NCI-H510A treated with DMSO at 0.1 percent for 48 hours (cell line): ENCODE results near the gene IL5.

Source experiments
- DNase-seq: peaks from one replicate; lab custom pipeline; 2025; lab: John Stamatoyannopoulos, UW

Gene IL5

DNA sequence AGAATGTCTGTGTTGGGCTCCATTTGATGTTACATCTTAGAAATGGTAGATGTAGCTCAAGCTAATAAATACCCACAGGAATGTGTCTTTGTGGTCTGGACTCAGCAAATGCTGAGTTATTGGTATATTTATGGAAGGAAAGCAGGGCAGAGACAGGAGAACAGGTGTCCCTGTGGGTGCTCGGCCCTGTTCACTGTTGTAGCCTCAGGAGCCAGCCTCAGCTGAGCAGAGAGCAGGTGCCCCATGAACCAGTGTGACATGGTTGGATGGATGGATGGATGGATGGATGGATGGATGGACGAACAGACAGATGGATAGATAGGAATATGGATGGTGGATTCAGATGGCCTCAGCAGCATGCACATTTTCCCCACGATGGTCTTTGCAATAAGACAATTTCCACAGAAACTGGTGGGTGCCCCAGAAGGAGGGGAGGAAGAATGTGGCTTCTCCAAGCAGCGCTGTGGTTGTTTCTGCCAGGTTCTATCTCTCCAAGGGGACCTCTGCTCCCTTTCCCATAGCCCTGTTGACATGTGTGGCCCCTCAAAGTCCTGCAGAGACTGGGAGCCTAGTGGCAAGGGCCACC lies 44.5 kb downstream of the IL5 start:
- no peak for DNase-seq

DNA sequence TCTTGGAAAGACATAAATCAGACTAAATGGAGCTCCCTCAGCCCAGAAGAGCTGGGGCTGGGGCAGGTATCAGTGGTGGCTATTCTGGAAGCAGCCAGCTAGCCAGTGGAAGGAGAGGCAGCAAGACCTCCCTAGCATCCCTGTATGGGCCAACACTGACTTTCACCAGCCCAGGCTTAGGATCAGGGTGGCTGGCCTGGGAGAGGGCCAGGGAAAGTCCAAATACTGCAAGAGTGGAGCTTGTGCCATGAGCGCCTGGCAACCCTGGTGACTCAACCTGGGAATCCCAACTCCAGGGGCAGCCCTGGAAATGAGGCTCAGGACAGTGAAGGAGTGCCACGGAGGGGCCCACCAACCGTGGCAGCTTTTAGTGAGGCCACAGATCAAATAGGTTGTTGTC lies 45.2 kb downstream of the IL5 start:
- DNase-seq = no peak

DNA sequence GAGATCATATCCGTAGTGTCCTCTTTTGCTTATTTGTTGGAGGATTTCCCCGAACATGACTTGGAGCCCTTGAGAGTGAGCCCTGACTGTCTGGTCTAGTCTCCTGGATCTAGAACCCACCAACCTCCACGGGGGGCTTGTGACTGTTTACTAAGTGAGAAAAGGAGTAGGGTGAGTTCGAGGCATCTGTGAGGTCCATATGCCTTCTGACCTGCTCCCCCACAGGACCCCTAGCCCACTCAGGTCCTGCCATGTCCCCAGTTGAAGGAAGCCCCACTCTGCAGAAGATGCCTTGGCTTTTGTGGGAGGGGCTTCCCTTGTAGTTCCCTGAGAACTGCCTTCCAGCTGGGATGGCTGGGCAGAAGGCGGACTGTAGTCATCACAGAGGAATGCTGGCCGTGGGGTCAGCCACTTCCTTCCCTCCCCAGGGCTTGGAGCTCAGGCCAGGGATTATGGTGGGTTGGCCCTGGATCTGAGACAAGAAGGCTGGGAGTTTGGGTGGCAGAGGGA lies 45.8 kb downstream of the IL5 start:
- DNase-seq = no peak

DNA sequence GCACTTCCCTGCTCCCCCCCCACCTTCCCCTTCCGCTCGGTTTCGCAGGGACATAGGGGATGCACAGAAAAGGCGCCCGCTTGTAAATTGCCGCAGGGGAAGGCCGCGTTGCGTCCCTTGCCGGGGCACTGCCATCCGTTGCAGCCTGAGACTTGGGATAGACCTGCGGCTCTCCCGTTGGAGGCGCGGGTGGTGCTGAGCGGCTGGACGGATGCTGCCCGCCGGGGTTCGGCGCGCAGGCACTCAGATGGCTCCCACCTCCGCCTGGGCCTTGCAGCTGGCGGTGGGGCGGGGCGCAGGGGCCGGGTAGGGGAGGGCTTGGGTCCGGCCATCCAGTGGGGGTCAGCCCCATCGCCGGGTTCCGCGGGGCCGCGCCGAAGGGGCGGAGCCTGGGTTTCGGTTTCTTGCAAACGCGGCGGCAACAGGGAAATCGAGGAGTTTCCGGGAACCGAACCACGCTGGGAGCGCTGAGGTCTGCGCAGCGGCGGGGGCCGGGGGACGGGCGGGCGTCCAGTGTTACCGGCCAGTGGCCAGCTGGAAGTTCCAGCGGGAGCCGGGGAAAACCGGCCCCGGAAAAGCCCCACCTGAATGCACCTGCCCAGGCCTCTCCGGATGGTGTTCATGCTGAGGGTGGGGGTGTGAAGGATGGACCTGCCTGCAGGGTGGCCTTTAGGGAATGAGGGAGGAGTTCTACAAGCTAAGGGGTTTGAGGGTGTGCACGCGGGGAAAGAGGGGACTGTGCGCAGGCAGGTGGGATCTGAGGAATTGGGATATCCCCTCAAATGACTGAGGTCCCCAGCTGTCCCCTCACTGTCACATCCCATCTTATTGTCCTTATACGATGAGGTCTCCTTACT lies 46.5 kb downstream of the IL5 start:
- peak; percentile 55 for DNase-seq

DNA sequence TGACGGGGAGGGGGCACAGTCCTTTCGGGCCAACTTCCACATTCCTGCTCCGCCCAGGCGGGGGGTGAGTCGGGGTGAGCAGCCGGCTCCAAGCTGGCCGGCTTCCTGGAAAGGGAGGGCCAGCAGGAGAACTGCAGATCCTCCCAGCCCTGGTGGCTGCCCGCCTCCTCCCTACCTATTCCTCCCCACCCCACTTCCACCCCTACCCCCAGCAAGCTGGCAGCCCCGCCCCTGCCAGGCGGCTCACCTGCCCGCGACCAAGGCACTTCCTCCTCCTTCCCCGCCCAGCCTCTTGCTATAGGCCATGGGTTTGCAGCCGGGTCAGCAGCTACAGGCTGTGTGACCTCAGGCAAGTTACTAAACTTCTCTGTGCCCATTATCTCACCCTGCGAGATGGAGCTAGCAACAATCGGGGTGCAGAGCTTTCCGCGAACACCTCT lies 47.1 kb downstream of the IL5 start:
- peak; percentile 87 for DNase-seq

DNA sequence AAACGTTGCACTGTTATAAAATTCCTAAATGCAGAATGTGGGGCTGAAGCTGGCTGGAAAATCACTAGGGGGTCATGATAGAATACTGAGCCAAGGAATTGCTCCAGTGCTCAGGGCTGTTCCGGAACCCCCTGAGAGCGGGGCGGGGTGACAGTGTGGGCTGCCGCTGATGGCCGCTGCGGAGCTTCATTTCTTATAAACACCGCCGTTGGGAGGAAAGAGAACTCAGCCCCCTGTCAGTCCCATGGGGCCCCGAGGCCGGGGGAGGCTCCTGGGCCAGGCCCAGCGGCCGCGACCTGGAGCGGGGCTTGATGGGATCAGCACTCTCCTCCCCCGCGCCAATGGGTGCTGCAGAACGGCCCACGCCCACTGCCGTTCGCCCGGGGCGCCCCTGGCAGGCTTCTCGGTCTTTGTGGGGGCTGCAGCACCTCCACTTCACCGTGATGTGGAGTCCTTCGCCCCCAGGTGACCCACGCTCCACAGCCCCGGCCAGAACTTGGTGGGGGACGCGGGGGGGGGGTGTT lies 47.6 kb downstream of the IL5 start:
- DNase-seq = peak; percentile 46

DNA sequence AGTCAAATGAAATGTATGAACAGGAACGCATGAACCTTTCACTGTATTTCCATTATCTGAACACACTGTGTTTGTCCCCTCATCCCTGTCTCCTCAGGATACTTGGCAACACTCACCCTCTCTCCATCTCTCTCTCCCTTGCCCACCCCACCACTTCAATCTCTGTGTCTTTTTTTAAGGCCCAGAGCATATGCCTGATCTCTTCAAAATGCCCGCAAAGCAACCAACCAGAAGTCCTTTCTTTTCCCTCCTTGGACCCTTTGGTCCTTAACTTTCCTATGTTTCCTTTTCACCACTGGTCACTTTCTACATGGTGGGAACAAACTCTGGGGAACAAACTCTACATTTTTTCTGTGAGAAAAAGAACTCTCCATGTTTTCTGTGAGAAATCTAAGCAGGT lies 49.5 kb downstream of the IL5 start:
- no peak for DNase-seq

DNA sequence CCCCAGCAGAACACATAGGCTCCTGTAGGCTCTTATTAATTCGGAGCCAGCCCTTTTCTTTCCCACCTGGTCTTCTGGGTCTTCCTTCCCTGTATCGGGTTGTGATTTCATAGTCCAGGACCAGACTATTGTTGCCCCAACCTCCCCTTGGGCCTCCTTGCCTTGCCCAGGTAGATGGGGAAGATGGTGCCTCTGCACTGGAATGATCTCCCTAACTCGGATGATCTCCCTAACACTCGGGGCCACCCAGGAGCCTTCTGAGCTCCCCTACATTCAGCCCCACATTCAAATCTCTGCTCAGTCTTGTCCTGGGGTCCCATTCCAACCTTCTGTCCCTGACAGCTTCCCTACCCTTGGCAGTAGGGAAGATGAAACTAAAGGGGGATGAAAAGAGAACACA lies 50.1 kb downstream of the IL5 start:
- DNase-seq = no peak

DNA sequence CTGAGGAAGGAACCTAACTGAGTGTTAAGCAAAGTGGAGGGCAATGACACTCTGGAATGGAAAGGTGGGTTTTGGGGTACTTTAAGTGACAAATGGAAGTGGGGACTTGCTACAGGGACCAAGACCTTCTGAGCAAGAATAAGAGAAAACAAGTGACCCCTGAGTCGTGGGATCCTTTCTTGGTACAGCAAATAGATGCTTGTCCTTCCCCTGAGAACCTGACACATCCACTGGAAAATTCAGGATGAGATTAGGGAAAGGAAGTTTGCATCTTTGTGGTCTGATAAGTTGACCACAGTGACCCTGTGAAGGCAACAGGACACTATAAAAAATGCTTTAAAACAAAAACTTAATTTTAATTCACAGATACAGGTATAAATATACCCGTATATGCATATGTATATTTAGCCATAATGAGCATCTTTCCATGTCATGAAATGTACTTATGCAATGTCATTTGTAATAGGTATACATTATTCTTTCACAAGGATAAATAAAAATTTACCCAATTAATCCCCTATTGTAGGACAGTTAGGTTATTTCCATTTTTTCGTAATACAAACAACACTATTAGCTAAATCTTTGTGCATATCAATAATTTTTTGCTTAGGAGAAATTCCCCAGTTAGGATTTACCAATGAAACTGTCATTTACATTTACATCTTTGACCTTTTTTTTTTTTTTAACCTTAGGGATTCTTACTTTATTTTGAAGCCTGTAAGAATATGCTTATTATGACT lies 50.8 kb downstream of the IL5 start:
- no peak for DNase-seq
